GM21367 (cell line): ENCODE data around the gene COX14.
A peak's percentile ranks its signal among the peaks of the same experiment; 100 is the strongest.
"Not testable (repeated sequence)": the region's sequence is repeated elsewhere in the genome, so short reads cannot be mapped to it uniquely, and the experiment has no call there.

ENCODE experiments used
- ATAC-seq: cut with Tn5 transposase; IDR thresholded peaks from one replicate; pipeline ENCODE4 v1.9.1; 2021; ENCODE audit not compliant: unreplicated experiment

COX14 gene

DNA sequence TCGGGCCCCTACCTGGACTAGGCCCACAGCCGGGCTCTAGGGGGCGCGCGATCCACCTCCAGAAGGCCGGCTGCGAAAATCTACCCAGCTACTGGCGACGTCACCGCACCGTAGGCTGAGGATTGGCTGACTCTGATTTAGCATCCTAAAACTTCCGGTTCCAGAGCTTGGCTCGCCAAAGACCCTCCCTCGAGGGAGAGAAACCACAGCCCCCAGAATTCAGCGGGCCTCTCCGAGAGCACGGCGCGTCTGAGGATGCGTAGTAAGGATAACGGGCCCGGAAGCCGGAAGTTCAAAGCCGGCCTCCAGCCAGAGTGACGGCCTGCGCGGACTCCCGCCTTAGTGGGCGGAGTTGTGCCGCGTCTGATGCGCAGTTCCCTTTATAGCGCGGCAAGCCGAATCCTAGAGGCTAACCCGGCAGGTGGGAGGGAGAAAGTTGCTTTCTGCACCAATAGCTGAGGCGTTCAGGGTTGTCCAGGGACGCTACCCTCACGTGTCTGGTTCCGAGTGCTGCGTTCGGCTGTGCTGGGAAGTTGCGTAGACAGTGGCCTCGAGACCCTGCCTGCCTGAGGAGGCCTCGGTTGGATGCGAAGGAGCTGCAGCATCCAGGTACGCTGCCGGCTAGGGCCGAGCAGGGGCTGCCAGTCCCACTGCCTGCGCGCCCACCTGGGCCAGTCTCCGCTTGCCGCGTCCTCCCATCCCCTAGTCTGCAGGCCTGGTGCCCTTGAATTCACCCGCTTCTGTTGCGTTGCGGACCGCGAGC is at the start of gene COX14:
TSS of gene COX14 (plus strand) at position 544 of the 763 bp plus-strand sequence. CDS start 7,808 bp downstream, outside the sequence.
- ATAC-seq = peak; percentile 75

DNA sequence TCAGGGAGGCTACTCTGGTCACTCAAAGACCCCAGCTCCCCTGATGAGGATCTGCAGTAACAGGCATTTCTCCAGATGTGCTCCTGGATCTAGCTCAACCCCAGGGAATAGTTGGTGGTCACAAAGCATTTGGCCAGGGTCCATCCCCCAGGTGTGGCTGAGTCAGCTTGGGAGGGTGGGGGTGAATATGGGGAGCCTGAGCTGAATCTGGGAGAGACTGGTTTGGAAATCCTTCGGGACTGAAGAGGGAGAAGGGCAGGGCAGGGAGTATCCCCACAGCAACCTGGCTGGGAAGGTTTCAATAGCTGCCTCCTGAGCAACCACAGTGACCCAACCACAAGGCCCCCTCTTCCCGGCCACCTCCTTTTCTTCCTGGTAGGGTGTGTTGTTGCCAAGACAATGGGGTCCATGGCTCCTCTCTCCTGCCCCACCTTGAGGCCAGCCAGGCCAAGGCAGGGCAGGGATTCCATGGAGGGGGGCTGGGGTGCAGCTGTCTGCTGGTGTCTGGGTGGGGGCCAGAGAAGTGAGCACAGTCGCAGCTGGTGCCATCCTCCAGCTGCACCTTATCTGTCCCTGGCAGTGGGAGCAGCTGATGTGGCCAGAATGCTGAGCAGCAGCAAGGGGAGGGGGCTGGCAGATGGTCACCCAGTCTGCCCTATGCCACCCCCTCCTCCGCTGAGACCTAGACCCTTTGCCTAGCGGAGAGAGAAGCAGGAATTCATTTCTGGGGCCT is 49.1 kb upstream of the COX14 start:
- ATAC-seq = no peak

DNA sequence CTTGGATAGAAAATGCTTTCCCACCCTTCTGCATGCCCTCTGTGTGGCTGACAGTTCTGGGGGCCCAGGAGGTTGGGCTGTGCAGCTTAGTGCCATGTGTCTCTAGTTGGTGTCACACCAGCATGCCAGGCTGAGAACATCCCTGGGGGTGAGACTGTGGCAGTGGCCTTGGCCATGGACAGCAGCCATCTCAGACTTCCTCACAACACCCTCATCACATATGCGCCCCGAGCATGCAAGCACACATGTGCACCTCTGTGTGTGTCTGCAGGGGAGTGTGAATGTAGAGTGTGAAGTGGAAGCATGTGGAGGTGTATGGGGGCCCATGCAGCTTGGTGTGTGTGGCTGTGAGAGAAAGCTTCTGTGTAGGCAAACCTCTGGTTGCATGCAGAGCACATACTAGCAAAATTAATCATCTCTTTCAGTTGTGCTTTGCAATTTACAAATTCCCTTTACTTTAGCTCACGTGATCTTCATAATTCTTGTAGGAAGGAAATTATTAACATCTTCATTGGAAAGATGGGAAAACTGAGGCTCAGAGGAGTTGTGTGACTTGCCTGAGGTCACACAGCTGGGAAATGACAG is 46.2 kb upstream of the COX14 start:
- ATAC-seq = no peak

DNA sequence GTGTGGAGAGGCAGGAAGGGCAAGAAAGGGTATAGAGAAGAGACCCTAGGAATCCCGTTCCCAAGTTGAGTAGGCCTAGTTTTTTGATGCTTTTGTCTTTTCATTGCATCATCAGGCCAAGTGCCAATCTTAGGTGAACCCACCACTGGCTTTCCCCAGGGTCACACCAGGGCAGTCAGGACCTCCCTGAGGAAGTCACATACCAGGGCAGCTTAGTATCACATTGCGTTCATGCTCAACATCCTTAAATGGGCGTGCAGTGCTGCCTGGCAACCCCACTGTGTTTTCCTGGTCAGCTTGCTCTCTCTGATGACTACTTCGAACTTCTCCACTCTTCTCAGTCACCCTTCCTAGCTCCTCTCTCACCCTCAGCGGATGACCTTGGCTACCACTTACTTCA is 45.6 kb upstream of the COX14 start:
- no peak for ATAC-seq

DNA sequence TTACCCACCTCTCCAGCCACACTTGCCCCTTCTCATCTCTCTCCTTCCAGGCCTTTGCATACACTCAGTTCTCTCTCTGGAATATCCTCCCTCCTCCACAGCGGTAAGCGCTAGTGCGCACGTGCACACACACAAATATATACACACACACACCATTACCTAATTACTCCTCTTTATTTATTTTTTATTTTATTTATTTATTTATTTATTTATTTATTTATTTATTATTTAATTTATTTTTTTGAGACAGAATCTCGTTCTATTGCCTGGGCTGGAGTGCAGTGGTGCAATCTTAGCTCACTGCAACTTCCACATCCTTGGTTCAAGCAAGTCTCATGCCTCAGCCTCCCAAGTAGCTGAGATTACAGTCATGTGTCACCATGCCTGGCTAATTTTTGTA is 43.0 kb upstream of the COX14 start:
- ATAC-seq = no peak

DNA sequence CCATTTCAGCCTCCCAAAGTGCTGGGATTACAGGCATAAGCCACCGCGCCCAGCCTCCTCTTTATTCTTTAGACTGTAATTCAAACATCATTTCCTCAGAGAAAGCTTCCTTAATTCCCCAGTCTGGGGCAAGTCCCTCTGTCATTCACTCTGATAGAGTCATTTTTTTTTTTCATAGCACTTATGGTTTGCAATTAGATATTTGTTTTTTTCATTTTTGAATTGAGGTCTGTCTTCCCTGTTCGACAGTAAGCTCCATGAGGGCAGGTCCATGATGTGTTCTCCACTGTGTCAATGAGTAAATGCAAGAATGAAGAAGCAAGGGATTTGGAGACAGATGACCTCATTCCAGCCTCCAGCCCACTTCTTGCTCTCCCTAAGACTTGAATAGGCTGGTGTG is 42.5 kb upstream of the COX14 start:
- no peak for ATAC-seq

DNA sequence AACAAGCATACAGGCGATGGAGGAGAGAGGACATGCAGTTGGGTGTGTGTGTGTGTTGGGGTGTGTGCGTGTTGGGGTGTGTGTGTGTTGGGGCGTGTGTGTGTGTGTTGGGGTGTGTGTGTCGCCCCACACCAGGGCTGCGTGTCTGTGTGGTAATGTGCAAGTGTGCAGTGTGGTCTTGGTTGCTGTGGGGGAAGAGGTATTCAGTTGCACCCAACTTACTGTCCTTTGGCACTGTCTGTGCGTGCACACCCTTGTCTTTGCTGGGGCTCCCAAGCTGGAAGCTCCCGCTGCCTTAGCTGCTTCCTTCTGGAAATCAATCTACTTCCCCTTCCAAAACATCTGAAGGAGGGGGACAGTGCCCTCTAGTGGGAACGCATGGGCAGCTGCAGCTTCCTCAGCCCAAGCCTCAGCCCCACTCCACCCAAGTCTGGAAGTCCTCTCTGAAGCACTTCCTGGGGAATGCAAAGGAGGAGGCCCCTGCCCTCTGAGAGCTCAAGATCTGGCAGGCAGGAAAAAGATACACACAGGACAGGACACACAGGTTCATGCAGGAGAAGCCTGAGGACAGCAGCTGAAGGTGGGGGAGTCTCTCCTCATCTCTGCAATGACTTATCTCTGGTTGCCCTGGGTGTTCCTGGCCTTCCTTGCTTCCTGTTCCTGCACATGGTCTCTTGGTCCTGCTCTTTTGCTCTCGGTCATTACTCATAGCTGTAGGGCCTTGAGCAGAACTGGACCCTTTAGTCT is 41.5 kb upstream of the COX14 start:
- no peak for ATAC-seq

DNA sequence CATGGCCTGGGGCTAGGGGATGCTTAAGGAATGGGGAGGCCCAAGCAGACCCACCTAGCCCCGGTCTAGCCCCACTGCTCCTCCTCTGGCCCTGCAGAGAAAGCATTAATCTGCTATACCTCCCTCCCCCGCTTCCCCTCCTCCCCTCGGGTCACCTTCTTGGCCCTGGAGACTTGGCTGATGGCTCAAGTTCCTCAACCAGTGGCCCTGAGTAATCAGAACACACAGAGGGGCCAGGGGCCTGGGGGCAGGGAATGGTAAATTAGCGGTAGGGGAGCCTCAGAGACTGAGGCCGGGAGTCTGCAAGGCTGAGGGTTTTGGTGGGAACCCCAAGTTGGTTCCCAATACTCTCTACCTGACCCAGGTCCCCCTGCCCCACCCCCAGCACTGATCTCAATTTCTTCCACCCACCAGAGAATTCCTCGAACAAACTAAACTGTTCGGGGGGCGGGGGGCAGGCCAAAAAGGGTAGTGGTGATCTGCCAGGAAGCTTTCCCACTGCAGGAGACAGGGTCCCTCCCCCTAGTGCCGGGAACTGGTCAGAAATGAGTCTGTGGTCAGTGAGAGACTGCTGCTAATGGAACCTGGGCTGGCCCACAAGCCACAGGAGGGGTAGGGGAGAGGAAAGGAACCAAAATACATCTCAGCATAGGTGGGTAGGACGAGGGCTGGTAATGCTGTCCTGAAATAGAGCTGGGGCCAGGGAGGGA is 39.7 kb upstream of the COX14 start:
- ATAC-seq = no peak

DNA sequence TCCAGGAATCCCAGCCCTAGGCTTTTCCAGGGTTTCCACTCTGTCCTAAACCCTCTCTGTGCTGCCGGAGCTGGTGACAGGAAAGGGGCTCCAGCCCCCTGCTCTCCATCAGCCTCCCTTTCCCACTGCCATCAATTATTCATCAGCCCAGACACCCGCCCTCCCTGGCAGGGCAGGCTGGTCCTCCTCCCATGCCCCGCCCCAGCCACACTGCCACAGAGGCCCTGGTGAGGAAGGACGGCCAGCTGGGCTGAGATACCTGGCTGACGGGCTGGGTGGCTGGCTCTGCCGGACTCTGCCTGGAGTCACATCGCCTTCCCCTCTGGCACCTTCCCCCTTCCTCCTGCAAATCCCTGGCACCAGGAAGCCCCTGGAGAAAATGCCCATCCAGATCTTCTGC is 38.8 kb upstream of the COX14 start:
- ATAC-seq = no peak

DNA sequence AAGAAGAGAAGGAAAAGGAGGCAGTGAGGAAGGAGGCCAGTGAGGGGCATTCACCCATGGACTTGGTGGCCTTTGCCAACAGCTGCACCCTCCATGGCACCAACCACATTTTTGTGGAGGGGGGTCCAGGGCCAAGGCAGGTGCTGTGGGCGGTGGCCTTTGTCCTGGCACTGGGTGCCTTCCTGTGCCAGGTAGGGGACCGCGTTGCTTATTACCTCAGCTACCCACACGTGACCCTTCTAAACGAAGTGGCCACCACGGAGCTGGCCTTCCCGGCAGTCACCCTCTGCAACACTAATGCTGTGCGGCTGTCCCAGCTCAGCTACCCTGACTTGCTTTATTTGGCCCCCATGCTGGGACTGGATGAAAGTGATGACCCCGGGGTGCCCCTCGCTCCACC is 38.3 kb upstream of the COX14 start:
- no peak for ATAC-seq

DNA sequence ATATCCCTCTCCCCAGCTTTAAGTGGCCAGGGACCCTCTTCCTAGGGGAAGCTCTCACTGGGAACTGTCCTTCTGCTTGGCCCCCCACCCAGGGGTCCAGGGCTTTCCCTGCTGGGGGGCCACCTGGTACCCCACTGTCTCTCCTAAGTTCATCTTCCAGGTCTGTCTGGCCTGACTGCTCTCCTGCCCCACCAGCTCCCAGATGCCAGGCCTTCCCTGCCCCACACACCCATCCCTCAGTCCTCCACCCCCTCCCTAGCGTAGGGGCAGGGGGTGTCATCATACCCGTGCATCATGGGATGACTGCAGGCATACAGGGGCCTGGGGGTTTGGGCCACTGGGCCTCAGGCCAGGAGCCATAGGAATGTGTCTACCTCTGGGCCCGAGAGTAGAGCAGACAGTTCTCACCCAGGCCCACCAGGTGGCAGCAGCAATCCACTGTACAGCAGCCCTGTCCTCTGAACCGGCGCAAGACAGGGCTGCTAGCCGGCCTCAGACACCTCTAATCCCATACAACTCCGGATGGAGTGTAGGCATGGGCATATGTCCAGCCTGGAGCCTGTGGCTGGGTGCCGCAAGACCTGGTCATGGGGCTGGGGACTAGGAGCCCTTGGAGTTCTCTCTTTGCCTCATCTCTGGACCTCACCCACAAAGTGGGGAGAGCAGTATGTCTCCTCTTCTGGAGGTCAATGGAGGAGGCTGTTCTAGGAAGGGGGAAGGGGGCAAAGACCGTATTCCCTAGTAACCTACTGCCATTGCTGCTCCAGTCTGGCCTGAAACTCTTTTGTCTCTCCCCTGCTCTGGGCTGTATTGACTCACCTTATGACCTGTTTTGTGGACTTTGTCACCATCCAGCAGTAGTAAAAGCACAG is 36.9 kb upstream of the COX14 start:
- ATAC-seq = peak; percentile 75

DNA sequence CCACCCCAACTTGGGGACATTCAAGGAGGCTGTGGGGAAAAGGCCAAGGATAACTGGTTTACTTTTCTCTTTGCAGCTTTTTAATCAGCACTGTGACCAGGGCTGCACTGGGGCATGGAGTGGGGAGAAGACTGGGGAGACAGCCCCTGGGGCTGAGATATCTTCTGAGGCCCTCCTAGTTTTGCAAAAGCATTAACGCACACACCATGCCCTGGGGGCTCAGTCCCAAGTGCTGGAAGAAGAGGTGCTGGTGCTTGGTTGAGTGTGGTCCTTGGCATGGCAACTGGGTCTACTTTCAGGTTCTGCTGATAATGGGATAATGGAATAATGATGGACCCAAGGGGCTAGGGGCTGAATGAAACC is 36.2 kb upstream of the COX14 start:
- no peak for ATAC-seq

DNA sequence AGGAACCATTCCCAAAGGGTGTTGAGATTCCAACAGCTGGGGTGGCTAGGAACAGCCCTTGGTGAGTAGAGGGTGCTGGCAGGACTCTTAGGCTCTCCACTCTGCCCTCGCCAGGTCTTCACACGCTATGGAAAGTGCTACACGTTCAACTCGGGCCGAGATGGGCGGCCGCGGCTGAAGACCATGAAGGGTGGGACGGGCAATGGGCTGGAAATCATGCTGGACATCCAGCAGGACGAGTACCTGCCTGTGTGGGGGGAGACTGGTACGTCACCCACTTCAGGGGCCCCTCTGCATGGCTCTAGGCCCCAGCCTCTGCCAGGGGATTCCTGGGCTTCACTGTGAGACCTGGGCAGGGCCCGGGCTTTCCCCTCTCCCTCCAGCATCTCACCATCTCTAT is 34.9 kb upstream of the COX14 start:
- ATAC-seq = no peak

DNA sequence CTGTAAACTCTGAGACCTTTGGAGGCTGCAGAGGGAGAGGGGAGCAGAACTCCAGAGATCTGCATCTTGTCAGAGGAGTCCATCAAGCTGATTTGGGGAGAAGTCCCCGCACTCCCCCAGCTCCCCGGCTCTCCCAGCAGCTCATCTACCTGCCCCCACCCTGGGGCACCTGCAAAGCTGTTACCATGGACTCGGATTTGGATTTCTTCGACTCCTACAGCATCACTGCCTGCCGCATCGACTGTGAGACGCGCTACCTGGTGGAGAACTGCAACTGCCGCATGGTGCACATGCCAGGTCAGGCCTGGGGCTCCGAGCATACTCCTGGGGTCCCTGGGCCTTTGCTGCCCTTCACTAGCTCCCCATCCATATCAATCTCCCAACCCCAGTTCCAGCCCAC is 33.8 kb upstream of the COX14 start:
- ATAC-seq = no peak

DNA sequence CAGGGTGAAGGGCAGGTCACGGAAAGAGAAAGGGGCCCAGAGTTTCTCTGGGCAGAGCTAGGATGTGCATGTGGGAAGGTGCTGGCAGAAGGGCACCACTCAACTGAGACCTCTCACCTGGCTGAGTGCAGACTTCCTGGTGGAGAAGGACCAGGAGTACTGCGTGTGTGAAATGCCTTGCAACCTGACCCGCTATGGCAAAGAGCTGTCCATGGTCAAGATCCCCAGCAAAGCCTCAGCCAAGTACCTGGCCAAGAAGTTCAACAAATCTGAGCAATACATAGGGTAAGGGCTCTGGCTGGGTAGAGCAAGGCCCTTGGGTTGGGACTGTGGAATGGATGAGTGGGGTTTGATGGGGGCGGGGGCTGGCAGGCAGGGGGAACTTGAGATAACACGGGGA is 32.3 kb upstream of the COX14 start:
- ATAC-seq = no peak

DNA sequence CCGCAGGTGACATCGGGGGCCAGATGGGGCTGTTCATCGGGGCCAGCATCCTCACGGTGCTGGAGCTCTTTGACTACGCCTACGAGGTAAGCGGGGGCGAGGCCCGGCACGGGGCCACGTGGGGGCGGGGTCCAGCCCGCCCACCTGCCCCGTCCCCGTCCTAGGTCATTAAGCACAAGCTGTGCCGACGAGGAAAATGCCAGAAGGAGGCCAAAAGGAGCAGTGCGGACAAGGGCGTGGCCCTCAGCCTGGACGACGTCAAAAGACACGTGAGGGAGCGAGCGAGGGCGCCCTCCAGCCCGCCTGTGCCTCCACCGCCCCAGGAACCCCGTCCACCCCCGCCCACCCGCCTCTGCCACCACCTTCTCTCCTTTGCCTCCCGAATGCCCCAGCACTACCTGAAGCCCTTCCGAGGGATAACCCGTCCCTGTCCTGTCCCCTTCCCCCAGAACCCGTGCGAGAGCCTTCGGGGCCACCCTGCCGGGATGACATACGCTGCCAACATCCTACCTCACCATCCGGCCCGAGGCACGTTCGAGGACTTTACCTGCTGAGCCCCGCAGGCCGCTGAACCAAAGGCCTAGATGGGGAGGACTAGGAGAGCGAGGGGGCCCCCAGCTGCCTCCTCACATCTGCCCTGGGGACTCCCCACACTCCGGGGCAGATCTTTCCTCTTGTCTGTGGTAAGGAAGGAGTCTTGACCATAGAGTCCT is 30.8 kb upstream of the COX14 start:
- ATAC-seq = no peak

DNA sequence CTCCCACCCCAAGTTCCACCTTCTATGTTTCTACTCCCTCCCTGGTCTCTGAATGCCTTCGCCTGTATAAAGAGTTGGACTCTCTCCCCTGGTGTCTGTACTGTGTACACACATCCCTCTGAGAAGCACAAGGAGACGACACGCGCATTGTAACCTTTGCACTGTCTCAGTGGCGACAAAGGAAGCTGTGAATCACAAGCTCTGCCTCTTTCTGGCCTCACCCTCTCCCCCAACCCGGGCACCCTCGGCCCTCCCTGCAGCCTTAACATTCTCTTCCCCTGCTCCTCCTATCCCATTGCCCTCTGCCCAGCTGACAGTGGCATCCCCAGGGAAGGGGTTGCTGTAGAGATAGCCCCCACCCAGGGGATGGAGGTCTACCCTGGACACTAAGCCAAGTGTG is 29.4 kb upstream of the COX14 start:
- no peak for ATAC-seq

DNA sequence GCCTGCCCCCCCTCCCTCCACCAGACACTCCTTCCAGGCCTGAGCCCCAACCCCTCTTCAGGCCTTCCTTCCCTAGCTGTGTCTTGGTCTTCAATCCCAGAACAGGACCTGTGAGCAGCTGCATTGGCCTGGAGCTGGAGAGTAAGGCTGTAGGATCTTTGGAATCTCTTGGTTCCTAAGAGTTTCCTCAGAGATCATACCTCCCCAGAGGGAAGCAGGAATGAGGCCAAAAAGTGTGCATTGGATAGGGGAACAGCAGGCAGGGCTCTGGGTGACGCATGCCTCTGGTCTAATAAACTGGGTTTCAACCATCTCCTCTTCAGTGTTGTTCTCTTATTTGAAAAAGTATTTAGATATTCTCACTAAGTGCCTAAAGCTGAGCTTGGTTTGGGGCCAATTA is 28.7 kb upstream of the COX14 start:
- no peak for ATAC-seq

DNA sequence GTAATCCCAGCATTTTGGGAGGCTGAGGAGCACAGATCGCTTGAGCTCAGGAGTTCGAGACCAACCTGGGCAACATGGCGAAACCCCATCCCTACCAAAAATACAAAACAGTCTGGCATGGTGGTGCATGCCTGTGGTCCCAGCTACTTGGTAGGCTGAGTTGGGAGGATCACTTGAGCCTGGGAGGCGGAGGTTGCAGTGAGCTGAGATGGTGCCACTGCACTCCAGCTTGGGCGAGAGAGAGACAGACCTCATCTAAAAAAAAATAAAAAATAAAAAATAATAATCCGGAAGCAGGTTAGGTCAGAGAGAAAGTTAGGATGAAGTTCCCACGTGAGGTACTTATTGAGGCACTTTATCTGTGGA is 27.6 kb upstream of the COX14 start:
- not testable (repeated sequence) for ATAC-seq
